IPS DF 19.7 (cell line): ENCODE measurements around the gene BICC1.
"Not testable (repeated sequence)": the region's sequence is repeated elsewhere in the genome, so short reads cannot be mapped to it uniquely, and the experiment has no call there.

Experiments used
- DNase-seq: peaks from one replicate; pipeline ENCODE4 v3.0.0-alpha.2; 2013; ENCODE audit warnings: low read depth, low spot score

BICC1 gene

DNA sequence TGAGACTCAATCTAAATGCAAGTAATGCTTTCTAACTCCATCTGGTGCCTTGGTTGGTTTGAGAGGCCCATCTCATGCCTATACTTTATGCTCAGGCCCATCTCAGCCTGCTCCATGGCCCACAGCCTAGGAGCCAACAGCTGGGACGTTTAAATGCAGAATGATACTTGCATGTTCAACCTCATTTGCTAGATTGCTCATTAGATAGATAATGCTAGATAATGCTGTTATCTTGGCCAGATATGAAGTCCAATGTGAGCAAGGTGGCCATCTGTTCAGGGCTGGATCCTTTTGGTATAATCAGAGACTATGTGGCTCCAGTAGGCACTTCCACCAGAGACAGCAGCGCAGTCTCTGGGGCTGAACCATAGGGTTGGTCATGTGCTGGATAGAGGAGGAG is 342.1 kb downstream of the BICC1 start:
- DNase-seq: no peak

- DNase-seq: peak; percentile 30
Observed at GRCh38 chr10:58856508-58857240, 344.0 kb downstream of the BICC1 start.

- no peak for DNase-seq
Observed at GRCh38 chr10:58857251-58857805, 344.7 kb downstream of the BICC1 start.

GRCh38 chr10:58858123-58858522 is 345.5 kb downstream of the BICC1 start:
- DNase-seq: not testable (repeated sequence)

GRCh38 chr10:58859526-58859925 is 346.9 kb downstream of the BICC1 start:
- no peak for DNase-seq

GRCh38 chr10:58867683-58868082 is 355.0 kb downstream of the BICC1 start:
- no peak for DNase-seq

GRCh38 chr10:58868736-58869435 is 356.2 kb downstream of the BICC1 start:
- DNase-seq: no peak

GRCh38 chr10:58870070-58870469 is 357.4 kb downstream of the BICC1 start:
- DNase-seq: no peak

DNA sequence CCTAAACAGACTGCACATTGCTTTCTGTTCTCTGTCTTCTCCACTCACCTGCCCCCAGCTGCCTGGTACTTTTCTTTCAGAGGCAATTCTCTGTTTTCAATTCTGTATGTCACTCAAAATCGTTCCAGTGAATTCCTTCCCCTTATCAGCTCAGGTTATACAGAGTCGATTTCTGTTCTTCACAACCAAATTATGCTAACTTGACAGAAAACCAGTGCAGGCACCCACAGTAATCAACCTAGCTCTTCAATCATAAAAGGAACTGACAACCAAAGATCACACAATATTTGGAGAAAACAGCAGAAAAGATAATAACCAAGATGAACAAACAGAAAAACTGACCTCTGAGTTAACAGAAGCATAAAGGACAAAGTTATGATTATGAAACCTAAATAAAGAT is 360.5 kb downstream of the BICC1 start:
- no peak for DNase-seq
